ENCODE results near the gene CASS4. TPM values are rescaled to one million over a fixed set of nuclear protein-coding genes. Genes with fewer than 3 reads are reported as not detected.
"Not testable (repeated sequence)": the region's sequence is repeated elsewhere in the genome, so short reads cannot be mapped to it uniquely, and the experiment has no call there.

Gene CASS4
- total RNA-seq, 4 donors from 2014 or later: 1.2 to 9.0 (median 4.4) TPM

- Histone ChIP-seq H3K9me3 (no peaks in the 10 kb centered on the region), H3K27ac (peak overlapping the region in 3 of 4 donors; percentile 22 to 34 (median 33)), H3K27me3 (no peaks in the 10 kb centered on the region), H3K4me1 (peaks cover 0 to 25% (median 4%) of the 10 kb centered on the region in 3 donors), H3K36me3 (peaks cover 0 to 48% of the 10 kb centered on the region in 2 donors), H3K4me3 (no peak overlapping the region)
- peak; percentile 6 for TF ChIP-seq POLR2AphosphoS5 (IDR thresholded peaks at IDR 0.05)
- TF ChIP-seq CTCF (IDR thresholded peaks at IDR 0.05): no peak
- TF ChIP-seq POLR2A (IDR thresholded peaks at IDR 0.05): no peak
- TF ChIP-seq EP300 (IDR thresholded peaks at IDR 0.05): no peak
- ATAC-seq: peak; percentile 79
- WGBS, 2 donors (ENCODE audit: low coverage in 1 of 2): 62 to 70% methylated on average over 4 to 5 of the region's 5 CpGs
These were observed 2.5 kb upstream of the CASS4 start for GRCh38 chr20:56409521-56409920.

- ATAC-seq: no peak
- peak overlapping the region in 3 of 4 donors; percentile 5 to 58 (median 33) for H3K27ac ChIP-seq
- H3K4me3 ChIP-seq: no peak overlapping the region
- H3K27me3 ChIP-seq: no peaks in the 10 kb centered on the region
- TF ChIP-seq POLR2AphosphoS5 (IDR thresholded peaks at IDR 0.05): no peak
- no peak for TF ChIP-seq CTCF (IDR thresholded peaks at IDR 0.05)
- TF ChIP-seq POLR2A (IDR thresholded peaks at IDR 0.05): no peak
- no peak for TF ChIP-seq EP300 (IDR thresholded peaks at IDR 0.05)
- peaks cover 0 to 25% (median 4%) of the 10 kb centered on the region in 3 donors for H3K4me1 ChIP-seq
- H3K9me3 ChIP-seq: no peaks in the 10 kb centered on the region
- peaks cover 0 to 46% of the 10 kb centered on the region in 2 donors for H3K36me3 ChIP-seq
- 36 to 80% methylated on average over 1 of the region's 1 CpG for WGBS, 2 donors (ENCODE audit: low coverage in 1 of 2)
These were observed 2.1 kb upstream of the CASS4 start for GRCh38 chr20:56409956-56410355.

GRCh38 chr20:56411287-56411686 lies 773 bp upstream of the CASS4 start:
- Histone ChIP-seq H3K36me3 (peaks cover 0 to 33% of the 10 kb centered on the region in 2 donors), H3K27ac (peak overlapping the region in 3 of 4 donors; percentile 63 to 72 (median 67)), H3K4me1 (peaks cover 0 to 25% (median 4%) of the 10 kb centered on the region in 3 donors)
- 61 to 79% methylated on average over 2 to 5 of the region's 7 CpGs for WGBS, 2 donors (ENCODE audit: low coverage in 1 of 2)
- not testable (repeated sequence) for H3K9me3 ChIP-seq, H3K27me3 ChIP-seq, ATAC-seq, H3K4me3 ChIP-seq

GRCh38 chr20:56412473-56412790 lies 372 bp downstream of the CASS4 start:
- H3K27ac ChIP-seq: peak overlapping the region in 3 of 4 donors; percentile 63 to 72 (median 67)
- 85 to 86% methylated on average over 7 of the region's 7 CpGs for WGBS, 2 donors (ENCODE audit: low coverage in 1 of 2)
- H3K9me3 ChIP-seq: no peaks in the 10 kb centered on the region
- H3K4me1 ChIP-seq: peaks cover 0 to 25% (median 4%) of the 10 kb centered on the region in 3 donors
- H3K27me3 ChIP-seq: no peaks in the 10 kb centered on the region
- peak overlapping the region; percentile 1 to 30 for H3K4me3 ChIP-seq
- H3K36me3 ChIP-seq: peaks cover 0 to 22% of the 10 kb centered on the region in 2 donors
- ATAC-seq: no peak
- TF ChIP-seq EP300 (IDR thresholded peaks at IDR 0.05) (no peak), POLR2AphosphoS5 (IDR thresholded peaks at IDR 0.05) (no peak)

- peak overlapping the region in 3 of 4 donors; percentile 63 to 72 (median 67) for H3K27ac ChIP-seq
- 96 to 100% methylated on average over 3 of the region's 3 CpGs for WGBS, 2 donors (ENCODE audit: low coverage in 1 of 2)
These were observed 889 bp downstream of the CASS4 start for GRCh38 chr20:56412949-56413348.

More at GRCh38 chr20:56412949-56413348, 889 bp downstream of the CASS4 start:
- TF ChIP-seq POLR2AphosphoS5 (IDR thresholded peaks at IDR 0.05) (no peak), CTCF (IDR thresholded peaks at IDR 0.05) (no peak)
- Histone ChIP-seq H3K9me3 (no peaks in the 10 kb centered on the region), H3K4me1 (peaks cover 0 to 25% (median 4%) of the 10 kb centered on the region in 3 donors), H3K36me3 (peaks cover 0 to 17% of the 10 kb centered on the region in 2 donors), H3K27me3 (no peaks in the 10 kb centered on the region), H3K4me3 (peak overlapping the region in 1 of 2 donors; percentile 30)
- no peak for ATAC-seq

Data from gastroesophageal sphincter (tissue), 4 donors.